Erythroblast (primary cell): ENCODE measurements around the gene ZNF253.

Experiments
- GATA1 ChIP-seq: IDR thresholded peaks from 2 replicates; pipeline ENCODE4 v1.6.1; 2011; ENCODE audit warnings: low read depth, mild to moderate bottlenecking, control low read depth, low read length, moderate library complexity
- POLR2A ChIP-seq: IDR thresholded peaks from 2 replicates; pipeline ENCODE4 v1.6.1; 2011; ENCODE audit warnings: mild to moderate bottlenecking, low read length

DNA sequence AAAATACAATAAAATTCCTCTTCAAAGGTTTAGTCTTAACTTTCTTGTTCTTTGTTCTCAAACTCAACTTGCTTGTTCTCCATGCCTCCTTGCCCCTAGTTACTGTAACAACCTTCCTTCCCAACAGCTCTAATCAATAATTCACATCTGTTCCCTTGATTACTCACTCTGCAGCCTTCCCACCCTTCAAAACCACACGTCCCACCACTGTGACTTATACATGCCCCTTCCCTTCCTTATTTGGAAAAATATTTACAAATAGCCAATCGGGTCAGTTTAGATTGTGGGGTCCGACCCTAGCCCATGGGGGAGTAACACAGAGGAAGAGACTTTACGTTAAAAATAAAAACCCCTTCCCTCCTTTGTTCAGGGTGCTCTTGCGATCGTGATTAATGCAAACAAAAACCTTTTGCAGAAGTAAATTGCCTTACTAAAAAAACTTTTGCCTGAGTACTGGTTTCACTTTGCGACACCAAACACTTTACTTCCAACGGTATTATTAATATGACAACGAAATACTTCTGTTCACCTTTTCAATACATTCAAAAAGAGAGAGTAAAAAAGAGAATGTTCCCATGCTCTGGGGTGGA, 34.6 kb downstream of the ZNF253 start:
- TF ChIP-seq POLR2A (no peak), GATA1 (no peak)
